Body of pancreas (tissue), 4 donors: ENCODE data around the gene NT5DC3.

Source experiments
- POLR2A ChIP-seq, 3 donors: fragments of 450-650 bp; IDR thresholded peaks; one replicate each; pipeline ENCODE4 v1.6.1; 2016; ENCODE audit warnings: antibody characterized with exemption in 3 of 3, mild to moderate bottlenecking in 2 of 3
- TF ChIP-seq, protein P1 (sequence below), 7 experiments: fragments of 450-650 bp in 4 of 7; fragments of 200-600 bp in 3 of 7; sonication (generic) in 3 of 7; IDR thresholded peaks; one replicate each; pipeline ENCODE4 v1.5.1; 2016 to 2019; ENCODE audit warnings: antibody characterized with exemption in 7 of 7

DNA sequence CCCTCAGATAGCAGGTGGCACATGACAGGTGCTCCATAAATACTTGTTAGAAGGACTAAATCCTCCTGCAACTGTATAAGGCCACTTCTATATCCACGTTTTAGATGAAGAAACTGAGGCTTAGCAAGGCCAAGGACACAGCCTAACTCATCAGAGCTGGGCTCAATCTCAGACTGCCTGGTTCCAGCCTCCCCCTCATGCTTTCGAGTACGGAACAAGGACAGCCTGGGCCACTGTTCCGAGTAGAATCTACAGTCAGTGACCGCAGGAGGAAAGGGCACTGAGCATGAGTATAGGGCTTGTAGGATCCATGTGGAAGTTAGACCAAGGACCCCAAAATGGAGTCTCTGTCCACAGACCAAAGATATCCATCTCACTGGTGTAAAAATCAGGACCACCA lies 84.6 kb downstream of the NT5DC3 start:
- TF ChIP-seq, protein P1, sequence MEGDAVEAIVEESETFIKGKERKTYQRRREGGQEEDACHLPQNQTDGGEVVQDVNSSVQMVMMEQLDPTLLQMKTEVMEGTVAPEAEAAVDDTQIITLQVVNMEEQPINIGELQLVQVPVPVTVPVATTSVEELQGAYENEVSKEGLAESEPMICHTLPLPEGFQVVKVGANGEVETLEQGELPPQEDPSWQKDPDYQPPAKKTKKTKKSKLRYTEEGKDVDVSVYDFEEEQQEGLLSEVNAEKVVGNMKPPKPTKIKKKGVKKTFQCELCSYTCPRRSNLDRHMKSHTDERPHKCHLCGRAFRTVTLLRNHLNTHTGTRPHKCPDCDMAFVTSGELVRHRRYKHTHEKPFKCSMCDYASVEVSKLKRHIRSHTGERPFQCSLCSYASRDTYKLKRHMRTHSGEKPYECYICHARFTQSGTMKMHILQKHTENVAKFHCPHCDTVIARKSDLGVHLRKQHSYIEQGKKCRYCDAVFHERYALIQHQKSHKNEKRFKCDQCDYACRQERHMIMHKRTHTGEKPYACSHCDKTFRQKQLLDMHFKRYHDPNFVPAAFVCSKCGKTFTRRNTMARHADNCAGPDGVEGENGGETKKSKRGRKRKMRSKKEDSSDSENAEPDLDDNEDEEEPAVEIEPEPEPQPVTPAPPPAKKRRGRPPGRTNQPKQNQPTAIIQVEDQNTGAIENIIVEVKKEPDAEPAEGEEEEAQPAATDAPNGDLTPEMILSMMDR (IDR thresholded peaks at IDR 0.05) = no peak
- TF ChIP-seq POLR2A (IDR thresholded peaks at IDR 0.05) = no peak
